ENCODE results near the gene ACKR3.

The ACKR3 gene

GRCh38 chr2:236554629-236555282 lies 14.9 kb upstream of the ACKR3 start:
- no peak for TF ChIP-seq ZFX (IDR thresholded peaks at IDR 0.05)
- TF ChIP-seq, protein P1, sequence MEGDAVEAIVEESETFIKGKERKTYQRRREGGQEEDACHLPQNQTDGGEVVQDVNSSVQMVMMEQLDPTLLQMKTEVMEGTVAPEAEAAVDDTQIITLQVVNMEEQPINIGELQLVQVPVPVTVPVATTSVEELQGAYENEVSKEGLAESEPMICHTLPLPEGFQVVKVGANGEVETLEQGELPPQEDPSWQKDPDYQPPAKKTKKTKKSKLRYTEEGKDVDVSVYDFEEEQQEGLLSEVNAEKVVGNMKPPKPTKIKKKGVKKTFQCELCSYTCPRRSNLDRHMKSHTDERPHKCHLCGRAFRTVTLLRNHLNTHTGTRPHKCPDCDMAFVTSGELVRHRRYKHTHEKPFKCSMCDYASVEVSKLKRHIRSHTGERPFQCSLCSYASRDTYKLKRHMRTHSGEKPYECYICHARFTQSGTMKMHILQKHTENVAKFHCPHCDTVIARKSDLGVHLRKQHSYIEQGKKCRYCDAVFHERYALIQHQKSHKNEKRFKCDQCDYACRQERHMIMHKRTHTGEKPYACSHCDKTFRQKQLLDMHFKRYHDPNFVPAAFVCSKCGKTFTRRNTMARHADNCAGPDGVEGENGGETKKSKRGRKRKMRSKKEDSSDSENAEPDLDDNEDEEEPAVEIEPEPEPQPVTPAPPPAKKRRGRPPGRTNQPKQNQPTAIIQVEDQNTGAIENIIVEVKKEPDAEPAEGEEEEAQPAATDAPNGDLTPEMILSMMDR (conservative IDR thresholded peaks at IDR 0.05): no peak
- no peak overlapping the region for H3K27ac ChIP-seq

DNA sequence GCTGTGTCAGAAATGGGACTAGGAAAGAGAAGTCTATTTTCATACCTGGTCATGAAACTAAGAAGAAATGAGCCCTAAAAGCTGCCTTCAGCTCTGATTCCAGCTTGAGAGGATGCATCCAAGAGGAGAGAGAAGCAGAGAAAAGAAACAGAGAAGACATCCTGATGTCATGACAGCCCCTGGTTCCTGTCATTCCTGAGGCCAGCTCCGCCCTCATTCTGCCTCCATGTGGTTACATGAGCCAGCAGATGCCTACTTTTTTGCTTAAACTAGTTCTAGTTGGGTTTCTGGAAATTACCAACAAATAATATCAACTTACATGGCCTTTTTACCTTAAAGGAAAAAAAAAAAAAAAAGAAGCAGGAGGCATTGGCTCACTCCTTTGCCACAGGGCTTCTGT lies 14.1 kb upstream of the ACKR3 start:
- no peak overlapping the region for H3K27ac ChIP-seq
- TF ChIP-seq ZFX (IDR thresholded peaks at IDR 0.05): no peak
- TF ChIP-seq, protein P1 (conservative IDR thresholded peaks at IDR 0.05): no peak

GRCh38 chr2:236557306-236558030 lies 12.2 kb upstream of the ACKR3 start:
- no peak for TF ChIP-seq ZFX (IDR thresholded peaks at IDR 0.05)
- TF ChIP-seq, protein P1 (conservative IDR thresholded peaks at IDR 0.05): no peak; the same call in 1 of the 2 replicates
- no peak overlapping the region for H3K27ac ChIP-seq

DNA sequence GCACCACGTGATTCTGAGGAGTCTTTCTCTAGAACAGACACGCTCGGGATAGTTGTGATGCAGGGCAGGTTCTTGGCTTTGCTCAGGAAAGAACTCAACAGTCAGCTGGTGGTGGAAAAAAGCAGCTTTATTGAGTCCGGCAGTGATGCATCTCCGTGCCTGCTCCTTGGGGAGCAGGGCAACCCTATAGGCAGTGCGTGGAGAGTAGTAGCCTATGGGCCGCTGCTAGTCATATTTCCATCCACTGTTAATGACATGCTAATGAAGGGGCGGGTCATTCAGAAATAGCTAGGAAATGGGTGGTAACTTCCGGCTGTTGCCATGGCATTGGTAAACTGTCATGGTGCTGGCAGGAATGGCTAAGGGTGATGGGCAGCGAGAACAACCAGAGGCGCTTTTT lies 11.6 kb upstream of the ACKR3 start:
- H3K27ac ChIP-seq: no peak overlapping the region
- no peak for TF ChIP-seq ZFX (IDR thresholded peaks at IDR 0.05)
- TF ChIP-seq, protein P1 (conservative IDR thresholded peaks at IDR 0.05): no peak

- H3K27ac ChIP-seq: no peak overlapping the region
- no peak for TF ChIP-seq ZFX (IDR thresholded peaks at IDR 0.05)
- TF ChIP-seq, protein P1 (conservative IDR thresholded peaks at IDR 0.05): no peak
These were observed 10.3 kb upstream of the ACKR3 start for GRCh38 chr2:236558993-236559978.

DNA sequence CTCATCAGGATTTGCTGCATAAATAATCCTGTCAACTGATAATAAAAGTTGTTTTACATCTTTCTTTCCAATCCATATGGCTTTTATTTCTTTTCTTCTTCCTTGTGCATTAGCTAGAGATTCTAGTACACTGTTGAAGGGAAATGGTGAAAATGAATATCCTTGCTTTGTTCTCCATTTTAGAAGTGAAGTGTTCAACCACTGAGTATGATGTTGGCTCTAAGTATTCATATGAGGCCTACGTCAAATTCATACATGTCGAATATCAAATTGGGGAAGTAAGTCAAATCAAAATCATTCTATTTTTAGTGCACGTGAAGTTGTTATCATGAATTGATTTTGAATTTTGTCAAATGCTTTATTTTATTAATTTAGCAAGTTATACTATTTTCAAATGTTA lies 7.8 kb upstream of the ACKR3 start:
- no peak overlapping the region for H3K27ac ChIP-seq
- TF ChIP-seq, protein P1 (conservative IDR thresholded peaks at IDR 0.05): no peak
- no peak for TF ChIP-seq ZFX (IDR thresholded peaks at IDR 0.05)

All from C4-2B (cell line).